Measurements from ENCODE around the gene CRYBA2. TPM values are rescaled to one million over a fixed set of nuclear protein-coding genes. Genes with fewer than 3 reads are reported as not detected.

The CRYBA2 gene
- total and polyA plus RNA-seq, 2 donors (not counting 3 experiments of a cell fraction or from before 2014, with no cell fraction given) = not detected

GRCh38 chr2:218988164-218988563 is 5.1 kb downstream of the CRYBA2 start:
- Histone ChIP-seq H3K4me2 (ENCODE audit: insufficient read depth, low read length) (no peak overlapping the region), H3K27me3 (ENCODE audit: control insufficient read depth in 2 of 2, insufficient read depth in 2 of 2, low read length in 2 of 2) (peaks cover 81 to 95% of the 10 kb centered on the region in 2 experiments), H3K9me3 (replicated peaks; ENCODE audit: control insufficient read depth, insufficient read depth, low read length) (no peaks in the 10 kb centered on the region), H3K36me3 (ENCODE audit: control insufficient read depth in 2 of 2, extremely low read depth in 1 of 2, insufficient read depth in 2 of 2, low read length in 2 of 2) (no peaks in the 10 kb centered on the region), H3K4me3 (replicated peaks in 1 of 3; ENCODE audit: insufficient read depth in 1 of 3, low read depth in 1 of 3, low read length in 3 of 3) (no peak overlapping the region), H3K4me1 (ENCODE audit: control insufficient read depth, extremely low read depth, insufficient read depth, low read length) (peaks cover 16% of the 10 kb centered on the region), H3K27ac (ENCODE audit: insufficient read depth, low read depth, low read length) (no peak overlapping the region), H4K20me1 (replicated peaks; ENCODE audit: control insufficient read depth, extremely low read depth, insufficient read depth, low read length) (no peaks in the 10 kb centered on the region), H3K9ac (replicated peaks; ENCODE audit: extremely low read depth, insufficient read depth, low read length) (no peak overlapping the region), H2AFZ (ENCODE audit: low read depth, low read length) (no peak overlapping the region), H3K9me1 (replicated peaks; ENCODE audit: control insufficient read depth, extremely low read depth, insufficient read depth, low read length) (no peaks in the 10 kb centered on the region), H3K79me2 (ENCODE audit: control insufficient read depth, insufficient read depth, low read length) (no peaks in the 10 kb centered on the region)
- POLR2A ChIA-PET = no interaction called here
- TF ChIP-seq EZH2 (IDR thresholded peaks at IDR 0.05; ENCODE audit: borderline replicate concordance, low read depth, low read length, severe bottlenecking) (no peak), POLR2AphosphoS5 (IDR thresholded peaks at IDR 0.05; ENCODE audit: insufficient read depth, low read depth, low read length) (no peak), MYC (IDR thresholded peaks at IDR 0.05; ENCODE audit: low read depth, low read length) (no peak), CTCF (IDR thresholded peaks at IDR 0.05; ENCODE audit: extremely low read depth in 1 of 2, insufficient read depth in 1 of 2, low read depth in 1 of 2, low read length in 2 of 2) (no peak), POLR2A (IDR thresholded peaks at IDR 0.05; ENCODE audit: low read depth, low read length) (no peak), GATA2 (IDR thresholded peaks at IDR 0.05; ENCODE audit: insufficient read depth, insufficient read length, low read depth, low read length) (no peak), FOS (IDR thresholded peaks at IDR 0.05; ENCODE audit: borderline replicate concordance, insufficient read depth, low read length) (no peak), MAX (IDR thresholded peaks at IDR 0.05; ENCODE audit: insufficient read depth, insufficient read length) (no peak), JUN (IDR thresholded peaks at IDR 0.05; ENCODE audit: borderline replicate concordance, insufficient read depth, insufficient read length, low read depth) (no peak)
- CTCF ChIA-PET = interaction anchor here (1.2 to 1.4 kb wide), 2 partner anchors 8 to 42 kb away, joined by 5 to 8 read pairs; no protein-coding TSS in a partner anchor
- DNase-seq (ENCODE audit: low read depth, low spot score) (no peak), FAIRE-seq (no peak)
- intact Hi-C loops (cut with micrococcal nuclease) = no loop called here
- dilution Hi-C loops (cut with MboI; ENCODE audit: extremely low pct_ligation_motif_present, low sequenced_read_pairs) = no loop called here
- no TSS peak for BruUV-seq (replicated peaks)
